K562 (cell line): ENCODE data around the gene BIRC3. TPM values are rescaled to one million over a fixed set of nuclear protein-coding genes. Genes with fewer than 3 reads are reported as not detected.

Source experiments
- AFF4 ChIP-seq: sonication (generic); formaldehyde crosslinking; IDR thresholded peaks from 2 replicates; pipeline ENCODE4 v1.8.0; 2023; ENCODE audit warnings: mild to moderate bottlenecking, missing genetic modification reagents
- ATF1 ChIP-seq, 2 experiments: fragments of 450-650 bp in 1 of 2; IDR thresholded peaks; 2 replicates each; pipeline ENCODE4 v1.6.1; 2016; ENCODE audit warnings: missing compliant biosample characterization in 1 of 2, missing genetic modification characterization in 1 of 2
- EZH2 ChIP-seq: IDR thresholded peaks from 2 replicates; pipeline ENCODE4 v1.6.1; 2012; ENCODE audit warnings: low read depth, mild to moderate bottlenecking, inconsistent platforms, low read length, borderline replicate concordance
- HES1 ChIP-seq: fragments of 450-650 bp; IDR thresholded peaks from 2 replicates; pipeline ENCODE4 v1.6.1; 2016; ENCODE audit warnings: low read depth, mild to moderate bottlenecking, moderate library complexity
- HNRNPLL ChIP-seq: fragments of 200-400 bp; formaldehyde crosslinking; IDR thresholded peaks from 2 replicates; pipeline ENCODE4 v1.6.1; 2017; ENCODE audit warnings: low read length, low read depth, mild to moderate bottlenecking; ENCODE audit not compliant: poor library complexity, severe bottlenecking
- L3MBTL2 ChIP-seq: fragments of 450-650 bp; IDR thresholded peaks from 2 replicates; pipeline ENCODE4 v1.6.1; 2016; ENCODE audit warnings: mild to moderate bottlenecking, moderate library complexity
- NELFE ChIP-seq: IDR thresholded peaks from 2 replicates; pipeline ENCODE4 v1.6.1; 2011; ENCODE audit warnings: mild to moderate bottlenecking; ENCODE audit not compliant: insufficient read depth, insufficient read length
- PCBP2 ChIP-seq: fragments of 200-400 bp; formaldehyde crosslinking; IDR thresholded peaks from 2 replicates; pipeline ENCODE4 v1.6.1; 2018; ENCODE audit warnings: low read length, low read depth, mild to moderate bottlenecking, moderate library complexity; ENCODE audit not compliant: poor library complexity, severe bottlenecking
- RUNX1 ChIP-seq: sonication (generic); IDR thresholded peaks from 2 replicates; pipeline ENCODE4 v1.6.1; 2016; ENCODE audit warnings: antibody characterized with exemption, low read depth
- SMARCE1 ChIP-seq: fragments of 450-650 bp; IDR thresholded peaks from 2 replicates; pipeline ENCODE4 v1.7.1; 2016; ENCODE audit warnings: mild to moderate bottlenecking
- SNRNP70 ChIP-seq: fragments of 200-400 bp; formaldehyde crosslinking; optimal IDR thresholded peaks from 2 replicates; pipeline ENCODE3; 2017; ENCODE audit warnings: low read depth, low read length
- TCF7L2 ChIP-seq: fragments of 150-350 bp; IDR thresholded peaks from 2 replicates; pipeline ENCODE4 v1.6.1; 2016; ENCODE audit warnings: low read depth, mild to moderate bottlenecking, low read length, moderate library complexity
- ZNF263 ChIP-seq: sonication (generic); formaldehyde crosslinking; IDR thresholded peaks from 2 replicates; pipeline ENCODE4 v1.8.0; 2022; ENCODE audit warnings: mild to moderate bottlenecking, missing genetic modification reagents, borderline replicate concordance
- ZNF507 ChIP-seq: conservative IDR thresholded peaks from 2 replicates; pipeline ENCODE4 v1.6.1; 2017; ENCODE audit warnings: missing genetic modification characterization, missing compliant biosample characterization
- ZNF639 ChIP-seq, 2 experiments: fragments of 200-800 bp in 1 of 2; sonication (Bioruptor generic) in 1 of 2; sonication (generic) in 1 of 2; formaldehyde crosslinking in 1 of 2; IDR thresholded peaks in 1 of 2; conservative IDR thresholded peaks in 1 of 2; 2 replicates each; pipeline versions ENCODE4 v1.5.0 to v1.6.1; 2016 to 2020; ENCODE audit warnings: missing compliant biosample characterization in 1 of 2, missing genetic modification characterization in 1 of 2, missing genetic modification reagents in 1 of 2
- ZZZ3 ChIP-seq: fragments of 450-650 bp; IDR thresholded peaks from 2 replicates; pipeline ENCODE4 v1.6.1; 2016; ENCODE audit warnings: antibody characterized with exemption, mild to moderate bottlenecking, moderate library complexity
- polyA plus RNA-seq, 8 experiments: library from polyadenylated mRNA; depleted of rRNA in 4 of 8; stranded (reverse) in 5 of 8; unstranded in 3 of 8; fragments of >200 nt; fragmentation: Nextera tagmentation in 2 of 8; fragmentation: Illumina TruSeq in 1 of 8; extraction: Ambion mirVana in 2 of 8; extraction: Trizol in 1 of 8; gene quantifications; 2 replicates each; pipeline versions ENCODE4 v1.2.1 to v1.2.3, GENCODE V29; 2011 to 2014; ENCODE audit warnings: inconsistent platforms in 1 of 8, missing spikeins in 1 of 8
- total RNA-seq, 7 experiments: library from RNA; depleted of rRNA in 6 of 7; stranded (reverse); fragments of >200 nt in 6 of 7; fragmentation: Illumina TruSeq in 2 of 7; extraction: Trizol in 2 of 7; gene quantifications; 2 replicates each; pipeline versions ENCODE4 v1.2.1 to v1.2.3, GENCODE V29; 2011 to 2021; ENCODE audit warnings: low replicate concordance in 1 of 7

BIRC3 gene
- total and polyA plus RNA-seq, 9 of the 15 experiments (the other 6 are each of a cell fraction or from before 2014, with no cell fraction given), result 0.08 to 0.42 (median 0.18) TPM

- no peak for TF ChIP-seq AFF4 (CRISPR knock-in tag)
- TF ChIP-seq ZNF639 (CRISPR knock-in tag; conservative IDR thresholded peaks at IDR 0.05 in 1 of 2, IDR thresholded peaks at IDR 0.05 in 1 of 2), result peak in 1 of 2 experiments; percentile 96; a peak in 2 of 4 replicates
- no peak for TF ChIP-seq ZZZ3
- no peak for TF ChIP-seq TCF7L2
- TF ChIP-seq ZNF507 (tag), result no peak
- TF ChIP-seq SNRNP70, result no peak
- TF ChIP-seq PCBP2, result no peak
- peak; percentile 79 for TF ChIP-seq ATF1 (CRISPR knock-in tag; IDR thresholded peaks at IDR 0.05)
- peak; percentile 99 for TF ChIP-seq ATF1 (tag; IDR thresholded peaks at IDR 0.05)
- peak; percentile 48; the same call in 1 of the 2 replicates for TF ChIP-seq SMARCE1
- TF ChIP-seq ZNF263 (CRISPR knock-in tag), result no peak
- no peak for TF ChIP-seq NELFE
- TF ChIP-seq L3MBTL2, result 0 out of 2 replicates have a peak, but pooled peaks have one; percentile 42
- peak; percentile 85 for TF ChIP-seq HNRNPLL
- no peak for TF ChIP-seq HES1
- no peak for TF ChIP-seq RUNX1
- TF ChIP-seq EZH2, result no peak
Measured at GRCh38 chr11:102346748-102347461, 29.6 kb downstream of the BIRC3 start, which contains the start of gene BIRC2 (continued).
